Astrocyte of the spinal cord (primary cell): ENCODE measurements around the gene RBM23.

Source experiments
- DNase-seq: peaks from one replicate; pipeline ENCODE4 v3.0.0; 2011; ENCODE audit warnings: low read depth, low spot score
- H3K4me3 ChIP-seq: 2 replicates; pipeline ENCODE4 v1.5.1; 2011; ENCODE audit warnings: low read depth, mild to moderate bottlenecking, low read length, moderate library complexity
- in situ Hi-C: cut with HindIII; loops from 2 replicates; pipeline ENCODE4 v1.10.0; 2017; ENCODE audit warnings: low sequenced_read_pairs
- TF ChIP-seq, protein P1 (sequence below): IDR thresholded peaks from 2 replicates; pipeline ENCODE4 v1.5.1; 2012; ENCODE audit warnings: low read depth, mild to moderate bottlenecking, low read length, inconsistent platforms

The RBM23 gene

DNA sequence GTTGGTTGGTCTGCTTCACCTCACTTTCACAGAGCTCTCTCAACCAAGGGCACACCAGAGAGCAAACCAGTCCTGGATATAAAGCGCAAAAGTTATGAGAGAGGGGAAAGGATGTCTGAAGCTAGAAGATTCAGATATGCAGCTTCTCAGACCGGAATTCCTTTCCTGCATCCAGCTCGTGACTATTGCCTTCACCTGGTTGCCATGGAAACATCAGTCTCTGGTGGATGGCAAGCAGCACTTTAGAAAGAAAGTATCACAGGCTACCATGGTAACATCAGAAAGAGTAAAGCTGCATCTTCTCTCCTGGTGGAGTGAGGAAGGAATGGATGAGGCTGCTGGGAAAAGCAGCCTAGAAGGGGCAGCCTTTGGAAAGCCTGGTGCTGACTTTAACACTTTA lies 22.2 kb downstream of the RBM23 start:
- no peak for DNase-seq
- no peak overlapping the region for H3K4me3 ChIP-seq
- in situ Hi-C loops = no loop called here
- TF ChIP-seq, protein P1, sequence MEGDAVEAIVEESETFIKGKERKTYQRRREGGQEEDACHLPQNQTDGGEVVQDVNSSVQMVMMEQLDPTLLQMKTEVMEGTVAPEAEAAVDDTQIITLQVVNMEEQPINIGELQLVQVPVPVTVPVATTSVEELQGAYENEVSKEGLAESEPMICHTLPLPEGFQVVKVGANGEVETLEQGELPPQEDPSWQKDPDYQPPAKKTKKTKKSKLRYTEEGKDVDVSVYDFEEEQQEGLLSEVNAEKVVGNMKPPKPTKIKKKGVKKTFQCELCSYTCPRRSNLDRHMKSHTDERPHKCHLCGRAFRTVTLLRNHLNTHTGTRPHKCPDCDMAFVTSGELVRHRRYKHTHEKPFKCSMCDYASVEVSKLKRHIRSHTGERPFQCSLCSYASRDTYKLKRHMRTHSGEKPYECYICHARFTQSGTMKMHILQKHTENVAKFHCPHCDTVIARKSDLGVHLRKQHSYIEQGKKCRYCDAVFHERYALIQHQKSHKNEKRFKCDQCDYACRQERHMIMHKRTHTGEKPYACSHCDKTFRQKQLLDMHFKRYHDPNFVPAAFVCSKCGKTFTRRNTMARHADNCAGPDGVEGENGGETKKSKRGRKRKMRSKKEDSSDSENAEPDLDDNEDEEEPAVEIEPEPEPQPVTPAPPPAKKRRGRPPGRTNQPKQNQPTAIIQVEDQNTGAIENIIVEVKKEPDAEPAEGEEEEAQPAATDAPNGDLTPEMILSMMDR = no peak

DNA sequence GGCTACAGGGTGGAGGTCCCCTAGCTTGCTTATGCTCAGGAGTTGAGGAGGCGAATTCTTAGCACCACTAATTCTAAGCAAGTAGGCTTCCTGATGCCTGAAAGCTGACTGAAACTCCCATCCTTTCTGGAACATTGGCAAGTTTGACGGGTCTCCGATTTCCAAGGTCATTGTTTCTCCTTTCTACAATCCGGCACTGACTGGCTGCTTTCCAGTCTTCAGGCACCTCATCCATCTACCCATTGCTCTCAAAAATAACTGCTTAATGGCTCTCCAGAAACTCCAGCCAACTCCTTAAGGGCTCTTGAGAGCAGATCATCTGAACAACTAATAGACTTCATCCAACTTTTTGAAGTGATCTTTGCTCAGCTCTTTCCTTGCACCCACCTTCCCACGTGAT lies 22.6 kb downstream of the RBM23 start:
- no peak overlapping the region for H3K4me3 ChIP-seq
- no peak for DNase-seq
- TF ChIP-seq, protein P1 = no peak
- in situ Hi-C loops = no loop called here

DNA sequence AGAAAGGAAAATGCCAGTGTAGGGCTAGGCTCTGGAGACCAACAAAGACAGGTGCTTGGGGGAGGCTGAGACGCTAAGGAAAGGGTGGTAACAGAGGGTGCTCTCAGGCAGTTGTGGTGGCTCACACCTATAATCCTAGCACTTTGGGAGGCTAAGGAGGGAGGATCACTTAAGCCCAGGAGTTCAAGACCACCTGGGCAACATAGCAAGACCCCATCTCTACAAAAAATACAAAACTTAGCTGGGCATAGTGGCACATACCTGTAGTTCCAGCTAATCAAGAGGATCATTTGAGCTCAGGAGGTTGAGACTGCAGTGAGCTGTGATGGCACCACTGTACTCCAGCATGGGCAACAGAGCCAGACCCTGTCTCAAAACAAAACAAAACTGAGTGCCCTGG lies 23.5 kb downstream of the RBM23 start:
- TF ChIP-seq, protein P1 = no peak
- in situ Hi-C loops = no loop called here
- no peak for DNase-seq
- H3K4me3 ChIP-seq = no peak overlapping the region

DNA sequence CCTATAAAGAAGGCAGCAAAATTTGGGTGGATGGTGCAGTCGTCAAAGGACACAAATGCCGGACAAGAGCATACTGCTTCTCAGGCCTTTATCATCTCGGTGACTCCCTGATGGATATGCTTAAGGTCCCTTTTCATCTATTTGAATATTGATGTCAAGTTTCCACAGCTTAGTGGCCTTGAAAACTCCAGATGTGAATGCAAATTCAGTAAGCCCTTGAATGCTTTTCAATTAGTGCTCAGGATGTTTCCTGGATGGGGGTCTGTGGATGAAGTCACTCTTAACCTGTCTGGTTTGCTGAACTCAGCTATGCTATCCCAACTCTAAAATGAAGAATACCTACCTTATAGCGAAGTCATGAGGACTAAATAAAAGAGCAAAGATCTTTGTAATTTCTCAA lies 25.2 kb downstream of the RBM23 start:
- TF ChIP-seq, protein P1 = no peak
- in situ Hi-C loops = no loop called here
- no peak overlapping the region for H3K4me3 ChIP-seq
- no peak for DNase-seq

DNA sequence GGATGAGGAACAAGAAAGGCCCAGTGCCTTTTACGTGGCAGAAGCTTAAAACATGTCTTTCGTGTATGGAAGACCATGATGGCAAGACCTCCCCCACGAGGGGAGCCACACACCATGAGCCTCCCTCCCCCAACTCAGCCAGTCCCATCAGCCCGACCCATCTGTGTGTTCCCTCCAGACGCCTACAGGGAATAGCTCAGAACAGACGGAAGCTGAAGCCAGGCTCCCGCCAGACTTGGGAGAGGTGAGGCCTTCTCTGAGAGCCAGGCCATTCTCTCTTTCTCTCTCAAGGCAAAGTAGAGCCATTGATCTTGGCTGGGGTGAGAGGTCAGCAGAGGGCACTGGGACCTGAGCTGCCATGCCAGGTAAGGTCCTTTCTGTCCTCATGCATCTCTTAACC lies 26.5 kb downstream of the RBM23 start:
- no peak overlapping the region for H3K4me3 ChIP-seq
- TF ChIP-seq, protein P1 = no peak
- in situ Hi-C loops = no loop called here
- DNase-seq = no peak

DNA sequence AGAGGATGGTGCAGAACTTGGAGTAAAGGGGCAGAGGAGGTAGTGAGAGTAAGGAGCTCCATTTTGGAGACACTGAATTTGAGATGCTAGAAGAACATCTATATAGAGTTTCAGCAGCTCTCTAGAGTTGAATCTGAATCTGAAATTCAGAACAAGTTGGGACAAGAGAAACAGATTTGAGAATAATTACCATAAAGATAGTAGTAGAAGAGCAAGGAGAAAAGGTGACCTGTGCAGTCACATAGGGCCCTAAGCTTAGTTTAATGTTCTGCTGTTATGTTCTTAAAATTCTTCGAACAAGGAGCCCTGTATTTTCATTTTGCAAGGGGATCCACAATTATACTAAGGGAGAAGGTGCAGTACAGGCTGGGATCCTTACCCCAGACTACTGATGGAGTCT lies 28.5 kb downstream of the RBM23 start:
- in situ Hi-C loops = no loop called here
- TF ChIP-seq, protein P1 = no peak
- no peak overlapping the region for H3K4me3 ChIP-seq
- DNase-seq = no peak

DNA sequence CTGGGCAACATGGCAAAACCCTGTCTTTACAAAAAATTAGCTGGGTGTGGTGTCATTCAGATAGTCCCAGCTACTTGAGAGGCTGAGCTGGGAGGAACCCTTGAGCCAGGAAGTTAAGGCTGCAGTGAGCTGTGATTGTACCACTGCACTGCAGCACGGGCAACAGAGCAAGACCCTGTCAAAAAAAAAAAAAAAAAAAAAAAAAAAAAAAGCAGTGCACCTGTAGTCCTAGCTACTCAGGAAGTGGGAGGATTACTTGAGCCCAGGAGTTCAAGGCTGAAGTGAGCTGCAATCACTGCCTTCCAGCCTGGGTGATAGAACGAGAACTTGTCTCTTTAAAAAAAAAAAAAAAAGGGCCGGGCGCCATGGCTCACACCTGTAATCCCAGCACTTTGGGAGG lies 30.3 kb downstream of the RBM23 start:
- in situ Hi-C loops = no loop called here

More for the DNA sequence above, 30.3 kb downstream of the RBM23 start:
- TF ChIP-seq, protein P1 = no peak
- no peak overlapping the region for H3K4me3 ChIP-seq
- no peak for DNase-seq
